ENCODE measurements around the gene RLF. TPM values are rescaled to one million over a fixed set of nuclear protein-coding genes. Genes with fewer than 3 reads are reported as not detected.
A peak's percentile ranks its signal among the peaks of the same experiment; 100 is the strongest.
"Not testable (repeated sequence)": the region's sequence is repeated elsewhere in the genome, so short reads cannot be mapped to it uniquely, and the experiment has no call there.

Gene RLF
- total and polyA plus RNA-seq, 9 of the 15 experiments (the other 6 are each of a cell fraction or from before 2014, with no cell fraction given) = 3.6 to 35.0 (median 21.2) TPM

- H3K9me3 ChIP-seq (replicated peaks; ENCODE audit: control insufficient read depth, insufficient read depth, low read depth, low read length) = no peaks in the 10 kb centered on the region
- whole genome bisulfite sequencing (ENCODE audit: insufficient coverage, low coverage, missing lambda C conversion rate) = 48% methylated on average over 1 of the region's 1 CpG
- H4K20me1 ChIP-seq (replicated peaks; ENCODE audit: control insufficient read depth, insufficient read depth, low read length) = peaks cover 11% of the 10 kb centered on the region; the same call in 1 of the 2 replicates
- no peaks in the 10 kb centered on the region for H3K27me3 ChIP-seq (ENCODE audit: control insufficient read depth in 2 of 2, insufficient read depth in 2 of 2, low read length in 2 of 2)
- ChIA-PET CTCF (ENCODE audit: low intra/inter-chr PET ratio) (no interaction called here), POLR2A (interaction anchor here (0.8 to 1.4 kb wide), 4 partner anchors 13 to 198 kb away, joined by 3 to 4 read pairs (median 3); no protein-coding TSS in a partner anchor)
- FAIRE-seq = no peak
- intact Hi-C loops (cut with micrococcal nuclease) (no loop called here), in situ Hi-C loops (cut with MboI) (no loop called here)
- H3K27ac ChIP-seq (ENCODE audit: extremely low read depth, low read depth, low read length) = no peak overlapping the region
- no peak overlapping the region for H2AFZ ChIP-seq (ENCODE audit: low read depth, low read length)
- no peak overlapping the region for H3K4me2 ChIP-seq (ENCODE audit: insufficient read depth, low read length)
- ATAC-seq = no peak
- H3K79me2 ChIP-seq (ENCODE audit: control insufficient read depth, insufficient read depth, low read length) = peaks cover 85% of the 10 kb centered on the region
- H3K9ac ChIP-seq (ENCODE audit: insufficient read depth in 1 of 2, low read depth in 2 of 2, low read length in 2 of 2) = no peak overlapping the region
- no peak for DNase-seq (ENCODE audit: extremely low read depth in 1 of 4, low spot score in 3 of 4)
- H3K4me1 ChIP-seq (replicated peaks in 1 of 2; ENCODE audit: control insufficient read depth in 2 of 2, insufficient read depth in 2 of 2, low read length in 2 of 2) = peaks cover 12 to 23% of the 10 kb centered on the region in 2 experiments; a peak in 4 of 5 replicates
- 0 out of 2 replicates have a peak, but pooled peaks have one; percentile 28 for TF ChIP-seq MEF2A (IDR thresholded peaks at IDR 0.05; ENCODE audit: control insufficient read depth, low read depth, low read length)
- TF ChIP-seq FOXA1 (IDR thresholded peaks at IDR 0.05; ENCODE audit: borderline replicate concordance) = no peak
- no TSS peak for BruUV-seq (replicated peaks)
- H3K9me1 ChIP-seq (ENCODE audit: control insufficient read depth, insufficient read depth, low read length) = peaks cover 2% of the 10 kb centered on the region
- H3K4me3 ChIP-seq = no peak overlapping the region
- H3K36me3 ChIP-seq (ENCODE audit: control insufficient read depth, insufficient read depth, low read length) = peaks cover 42% of the 10 kb centered on the region
Measured at GRCh38 chr1:40187399-40187798, 26.2 kb downstream of the RLF start.

- DNase-seq (ENCODE audit: extremely low read depth in 1 of 4, low spot score in 3 of 4); ATAC-seq; H3K4me1 ChIP-seq (replicated peaks in 1 of 2; ENCODE audit: control insufficient read depth in 2 of 2, insufficient read depth in 2 of 2, low read length in 2 of 2); intact Hi-C loops (cut with micrococcal nuclease); H2AFZ ChIP-seq (ENCODE audit: low read depth, low read length); H3K9me1 ChIP-seq (ENCODE audit: control insufficient read depth, insufficient read depth, low read length); H4K20me1 ChIP-seq (replicated peaks; ENCODE audit: control insufficient read depth, insufficient read depth, low read length); CTCF ChIA-PET (ENCODE audit: low intra/inter-chr PET ratio); BruUV-seq (replicated peaks); FAIRE-seq; H3K27ac ChIP-seq (ENCODE audit: extremely low read depth, low read depth, low read length); POLR2A ChIA-PET; H3K9ac ChIP-seq (ENCODE audit: insufficient read depth in 1 of 2, low read depth in 2 of 2, low read length in 2 of 2); H3K27me3 ChIP-seq (ENCODE audit: control insufficient read depth in 2 of 2, insufficient read depth in 2 of 2, low read length in 2 of 2); H3K4me3 ChIP-seq; H3K9me3 ChIP-seq (replicated peaks; ENCODE audit: control insufficient read depth, insufficient read depth, low read depth, low read length); in situ Hi-C loops (cut with MboI); H3K4me2 ChIP-seq (ENCODE audit: insufficient read depth, low read length): not testable (repeated sequence)
- peaks cover 43% of the 10 kb centered on the region for H3K79me2 ChIP-seq (ENCODE audit: control insufficient read depth, insufficient read depth, low read length)
- H3K36me3 ChIP-seq (ENCODE audit: control insufficient read depth, insufficient read depth, low read length) = peaks cover 84% of the 10 kb centered on the region
- 87% methylated on average over 6 of the region's 6 CpGs for WGBS (ENCODE audit: insufficient coverage, low coverage, missing lambda C conversion rate)
Measured at GRCh38 chr1:40194639-40195038, 33.5 kb downstream of the RLF start.
